Ectodermal cell (in vitro differentiated cells): ENCODE results near the gene ROR1. TPM values are rescaled to one million over a fixed set of nuclear protein-coding genes. Genes with fewer than 3 reads are reported as not detected.

ENCODE experiments used
- H3K27ac ChIP-seq: 2 replicates; pipeline ENCODE4 v1.7.0; 2013; ENCODE audit warnings: mild to moderate bottlenecking, low read depth, low read length; ENCODE audit not compliant: insufficient read depth, poor library complexity, severe bottlenecking
- H3K27me3 ChIP-seq: 2 replicates; pipeline ENCODE4 v1.7.0; 2013; ENCODE audit warnings: mild to moderate bottlenecking, low read length; ENCODE audit not compliant: insufficient read depth, control insufficient read depth, poor library complexity, severe bottlenecking
- H3K36me3 ChIP-seq: one replicate; pipeline ENCODE4 v1.7.0; 2013; ENCODE audit warnings: low read length; ENCODE audit not compliant: control insufficient read depth, insufficient read depth
- H3K4me1 ChIP-seq: one replicate; pipeline ENCODE4 v1.7.0; 2013; ENCODE audit warnings: low read length; ENCODE audit not compliant: control insufficient read depth, insufficient read depth
- H3K4me3 ChIP-seq: 2 replicates; pipeline ENCODE4 v1.7.0; 2013; ENCODE audit warnings: low read depth, low read length, control low read depth; ENCODE audit not compliant: insufficient read depth
- H3K9me3 ChIP-seq: 2 replicates; pipeline ENCODE4 v1.7.0; 2013; ENCODE audit warnings: mild to moderate bottlenecking, low read length, moderate library complexity; ENCODE audit not compliant: control insufficient read depth
- WGBS, 2 experiments: methylation state at CpG; one replicate each; pipeline ENCODE4 v1.1.7; 2013; ENCODE audit warnings: missing lambda C conversion rate in 2 of 2; 5-methylcytosine and 5-hydroxymethylcytosine counted together
- polyA plus RNA-seq, 4 experiments: library from polyadenylated mRNA; stranded (reverse); fragments of 50-300 nt; gene quantifications; one replicate each; pipeline ENCODE4 v1.2.3, GENCODE V29; 2013

ROR1 gene
- polyA plus RNA-seq (2013, experiment 1 of 4): 84.0 TPM
- polyA plus RNA-seq (2013, experiment 2 of 4): 100 TPM
- 62.0 TPM for polyA plus RNA-seq (2013, experiment 3 of 4)
- 71.9 TPM for polyA plus RNA-seq (2013, experiment 4 of 4)

GRCh38 chr1:63773815-63774616 is at the start of gene ROR1:
TSS of gene ROR1 (plus strand) at chr1:63774017.
- Histone ChIP-seq H3K9me3 (no peaks in the 10 kb centered on the region), H3K27ac (peak within 1 kb of the TSS; percentile 91), H3K27me3 (no peaks in the 10 kb centered on the region), H3K4me3 (peak within 1 kb of the TSS; percentile 90), H3K4me1 (peaks cover 37% of the 10 kb centered on the region), H3K36me3 (no peaks in the 10 kb centered on the region)
- WGBS, 2 experiments: 0 to 1% methylated on average over 99 of the region's 99 CpGs

DNA sequence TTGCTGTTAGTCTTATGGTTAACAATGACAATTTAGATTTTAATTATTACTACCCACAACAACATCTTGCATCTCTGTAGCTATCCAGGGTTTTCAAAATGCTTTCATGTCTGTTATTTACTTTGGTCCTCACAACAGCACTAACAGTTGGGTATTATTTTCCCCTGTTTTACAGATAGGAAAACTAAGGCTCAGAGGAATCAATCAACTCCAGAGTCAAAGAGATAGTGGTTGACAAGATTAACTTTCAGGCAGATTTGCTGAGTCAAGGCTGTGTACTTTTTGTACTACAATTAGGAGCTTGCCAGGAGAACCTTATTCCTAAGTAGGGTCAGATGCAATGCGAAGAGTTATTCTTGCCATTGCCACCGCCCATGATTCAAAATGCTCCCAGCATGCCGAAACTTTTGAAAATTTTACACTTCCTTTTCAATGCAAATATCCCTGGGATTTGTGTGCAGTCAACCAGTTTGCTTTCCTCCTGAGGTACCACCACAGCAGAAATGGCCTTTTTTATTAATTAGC is 49.4 kb upstream of the ROR1 start:
- no peaks in the 10 kb centered on the region for H3K9me3 ChIP-seq
- H3K36me3 ChIP-seq: no peaks in the 10 kb centered on the region
- H3K4me1 ChIP-seq: peaks cover 13% of the 10 kb centered on the region
- H3K4me3 ChIP-seq: no peak overlapping the region
- no peaks in the 10 kb centered on the region for H3K27me3 ChIP-seq
- no peak overlapping the region for H3K27ac ChIP-seq
- 94 to 97% methylated on average over 3 of the region's 3 CpGs for WGBS, 2 experiments

GRCh38 chr1:63728611-63729226 is 45.1 kb upstream of the ROR1 start:
- Histone ChIP-seq H3K4me3 (no peak overlapping the region), H3K4me1 (peaks cover 5% of the 10 kb centered on the region), H3K27me3 (no peaks in the 10 kb centered on the region), H3K36me3 (no peaks in the 10 kb centered on the region), H3K27ac (no peak overlapping the region), H3K9me3 (no peaks in the 10 kb centered on the region)
- 80 to 82% methylated on average over 8 of the region's 8 CpGs for WGBS, 2 experiments

DNA sequence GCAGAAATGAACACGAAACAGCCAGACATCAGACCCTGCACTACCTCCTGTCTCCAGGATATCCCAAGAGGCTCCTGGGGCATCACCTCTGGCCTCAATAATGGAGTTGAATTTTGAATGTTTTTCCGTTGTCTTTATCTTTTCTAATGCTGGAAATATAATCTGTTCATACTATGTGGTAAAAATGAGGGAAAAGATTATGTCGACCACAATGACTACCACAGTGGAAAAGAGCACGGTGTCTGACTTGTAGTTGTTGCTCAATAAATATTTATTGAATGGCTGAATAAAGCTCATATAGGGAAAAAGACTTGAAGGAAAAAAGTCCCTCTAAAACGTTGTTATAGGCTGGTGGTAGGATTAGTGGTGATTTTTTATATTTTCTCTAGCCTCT is 44.6 kb upstream of the ROR1 start:
- H3K4me1 ChIP-seq: peaks cover under 1% of the 10 kb centered on the region
- no peaks in the 10 kb centered on the region for H3K27me3 ChIP-seq
- 94 to 97% methylated on average over 5 of the region's 5 CpGs for WGBS, 2 experiments
- no peaks in the 10 kb centered on the region for H3K9me3 ChIP-seq
- H3K4me3 ChIP-seq: no peak overlapping the region
- H3K27ac ChIP-seq: no peak overlapping the region
- no peaks in the 10 kb centered on the region for H3K36me3 ChIP-seq

- Histone ChIP-seq H3K27ac (no peak overlapping the region), H3K9me3 (no peaks in the 10 kb centered on the region), H3K4me3 (no peak overlapping the region), H3K36me3 (no peaks in the 10 kb centered on the region), H3K27me3 (no peaks in the 10 kb centered on the region), H3K4me1 (no peaks in the 10 kb centered on the region)
- WGBS, 2 experiments: 75 to 77% methylated on average over 4 of the region's 4 CpGs
These were observed 43.6 kb upstream of the ROR1 start for GRCh38 chr1:63730211-63730610.

GRCh38 chr1:63731117-63732043 is 42.4 kb upstream of the ROR1 start:
- no peak overlapping the region for H3K4me3 ChIP-seq
- no peaks in the 10 kb centered on the region for H3K27me3 ChIP-seq
- 90 to 92% methylated on average over 8 to 9 of the region's 9 CpGs for WGBS, 2 experiments
- H3K4me1 ChIP-seq: no peaks in the 10 kb centered on the region
- no peaks in the 10 kb centered on the region for H3K9me3 ChIP-seq
- H3K27ac ChIP-seq: no peak overlapping the region
- no peaks in the 10 kb centered on the region for H3K36me3 ChIP-seq

GRCh38 chr1:63732666-63733065 is 41.2 kb upstream of the ROR1 start:
- no peak overlapping the region for H3K4me3 ChIP-seq
- H3K4me1 ChIP-seq: no peaks in the 10 kb centered on the region
- H3K36me3 ChIP-seq: no peaks in the 10 kb centered on the region
- WGBS, 2 experiments: 77 to 92% methylated on average over 1 of the region's 1 CpG
- H3K27me3 ChIP-seq: no peaks in the 10 kb centered on the region
- no peak overlapping the region for H3K27ac ChIP-seq
- H3K9me3 ChIP-seq: no peaks in the 10 kb centered on the region

DNA sequence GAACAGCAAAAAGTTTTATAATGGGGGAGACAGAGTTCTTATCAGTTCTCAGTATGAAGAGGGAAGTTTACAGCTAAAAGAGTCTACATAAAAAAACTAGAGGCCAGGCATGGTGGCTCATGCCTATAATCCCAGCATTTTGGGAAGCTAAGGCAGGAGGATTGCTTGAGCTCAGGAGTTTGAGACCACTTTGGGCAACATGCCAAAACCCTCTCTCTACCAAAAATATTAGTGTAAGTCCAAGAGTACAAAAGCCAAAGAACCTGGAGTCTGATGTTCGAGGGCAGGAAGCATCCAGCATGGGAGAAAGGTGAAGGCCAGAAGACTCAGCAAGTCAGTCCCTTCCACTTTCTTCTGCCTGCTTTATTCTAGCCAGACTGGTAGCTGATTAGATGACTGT is 35.0 kb upstream of the ROR1 start:
- no peak overlapping the region for H3K27ac ChIP-seq
- no peaks in the 10 kb centered on the region for H3K36me3 ChIP-seq
- H3K4me3 ChIP-seq: no peak overlapping the region
- no peaks in the 10 kb centered on the region for H3K27me3 ChIP-seq
- no peaks in the 10 kb centered on the region for H3K9me3 ChIP-seq
- peaks cover 6% of the 10 kb centered on the region for H3K4me1 ChIP-seq
- 93 to 95% methylated on average over 1 of the region's 1 CpG for WGBS, 2 experiments

DNA sequence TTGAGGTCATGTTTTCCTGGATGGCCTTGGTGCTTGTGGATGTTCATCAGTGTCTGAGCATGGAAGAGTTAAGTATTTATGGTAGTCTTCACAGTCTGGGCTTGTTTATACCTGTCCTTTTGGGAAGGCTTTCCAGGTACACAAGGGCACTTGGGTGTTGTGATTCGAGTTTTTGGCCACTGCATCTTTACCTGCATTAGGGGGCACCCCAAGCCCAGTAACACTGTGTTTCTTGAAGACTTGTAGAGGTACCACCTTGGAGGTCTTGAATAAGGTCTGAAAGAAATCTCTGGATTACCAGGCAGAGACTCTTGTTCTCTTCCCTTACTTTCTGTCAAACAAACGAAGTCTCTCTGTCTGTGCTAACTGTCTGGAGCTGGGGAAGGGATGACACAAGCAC is 34.4 kb upstream of the ROR1 start:
- WGBS, 2 experiments: 75 to 85% methylated on average over 2 of the region's 2 CpGs
- H3K4me1 ChIP-seq: peaks cover 6% of the 10 kb centered on the region
- no peaks in the 10 kb centered on the region for H3K9me3 ChIP-seq
- no peak overlapping the region for H3K4me3 ChIP-seq
- H3K36me3 ChIP-seq: no peaks in the 10 kb centered on the region
- no peak overlapping the region for H3K27ac ChIP-seq
- H3K27me3 ChIP-seq: no peaks in the 10 kb centered on the region
